ENCODE measurements around the gene WDR26.

WDR26 gene

GRCh38 chr1:224448453-224449017 lies 13.9 kb upstream of the WDR26 start:
- TF ChIP-seq ZBTB7A (IDR thresholded peaks at IDR 0.05; ENCODE audit: low read depth) (no peak), YY1 (IDR thresholded peaks at IDR 0.05; ENCODE audit: low read depth) (no peak), EP300 (IDR thresholded peaks at IDR 0.05; ENCODE audit: borderline replicate concordance) (no peak), TCF12 (IDR thresholded peaks at IDR 0.05; ENCODE audit: low read depth) (no peak), CREB1 (IDR thresholded peaks at IDR 0.05; ENCODE audit: low read depth) (no peak), FOXM1 (IDR thresholded peaks at IDR 0.05; ENCODE audit: borderline replicate concordance, low read depth) (no peak), CEBPB (IDR thresholded peaks at IDR 0.05) (no peak), TAF1 (IDR thresholded peaks at IDR 0.05; ENCODE audit: low read depth) (no peak), EGR1 (IDR thresholded peaks at IDR 0.05) (no peak), NFIC (IDR thresholded peaks at IDR 0.05) (no peak), RAD21 (IDR thresholded peaks at IDR 0.05; ENCODE audit: low read depth) (no peak), TEAD4 (IDR thresholded peaks at IDR 0.05) (no peak)
- TF ChIP-seq, protein P1, sequence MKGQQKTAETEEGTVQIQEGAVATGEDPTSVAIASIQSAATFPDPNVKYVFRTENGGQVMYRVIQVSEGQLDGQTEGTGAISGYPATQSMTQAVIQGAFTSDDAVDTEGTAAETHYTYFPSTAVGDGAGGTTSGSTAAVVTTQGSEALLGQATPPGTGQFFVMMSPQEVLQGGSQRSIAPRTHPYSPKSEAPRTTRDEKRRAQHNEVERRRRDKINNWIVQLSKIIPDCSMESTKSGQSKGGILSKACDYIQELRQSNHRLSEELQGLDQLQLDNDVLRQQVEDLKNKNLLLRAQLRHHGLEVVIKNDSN (IDR thresholded peaks at IDR 0.05), result no peak
- TF ChIP-seq, protein P2, sequence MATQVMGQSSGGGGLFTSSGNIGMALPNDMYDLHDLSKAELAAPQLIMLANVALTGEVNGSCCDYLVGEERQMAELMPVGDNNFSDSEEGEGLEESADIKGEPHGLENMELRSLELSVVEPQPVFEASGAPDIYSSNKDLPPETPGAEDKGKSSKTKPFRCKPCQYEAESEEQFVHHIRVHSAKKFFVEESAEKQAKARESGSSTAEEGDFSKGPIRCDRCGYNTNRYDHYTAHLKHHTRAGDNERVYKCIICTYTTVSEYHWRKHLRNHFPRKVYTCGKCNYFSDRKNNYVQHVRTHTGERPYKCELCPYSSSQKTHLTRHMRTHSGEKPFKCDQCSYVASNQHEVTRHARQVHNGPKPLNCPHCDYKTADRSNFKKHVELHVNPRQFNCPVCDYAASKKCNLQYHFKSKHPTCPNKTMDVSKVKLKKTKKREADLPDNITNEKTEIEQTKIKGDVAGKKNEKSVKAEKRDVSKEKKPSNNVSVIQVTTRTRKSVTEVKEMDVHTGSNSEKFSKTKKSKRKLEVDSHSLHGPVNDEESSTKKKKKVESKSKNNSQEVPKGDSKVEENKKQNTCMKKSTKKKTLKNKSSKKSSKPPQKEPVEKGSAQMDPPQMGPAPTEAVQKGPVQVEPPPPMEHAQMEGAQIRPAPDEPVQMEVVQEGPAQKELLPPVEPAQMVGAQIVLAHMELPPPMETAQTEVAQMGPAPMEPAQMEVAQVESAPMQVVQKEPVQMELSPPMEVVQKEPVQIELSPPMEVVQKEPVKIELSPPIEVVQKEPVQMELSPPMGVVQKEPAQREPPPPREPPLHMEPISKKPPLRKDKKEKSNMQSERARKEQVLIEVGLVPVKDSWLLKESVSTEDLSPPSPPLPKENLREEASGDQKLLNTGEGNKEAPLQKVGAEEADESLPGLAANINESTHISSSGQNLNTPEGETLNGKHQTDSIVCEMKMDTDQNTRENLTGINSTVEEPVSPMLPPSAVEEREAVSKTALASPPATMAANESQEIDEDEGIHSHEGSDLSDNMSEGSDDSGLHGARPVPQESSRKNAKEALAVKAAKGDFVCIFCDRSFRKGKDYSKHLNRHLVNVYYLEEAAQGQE (IDR thresholded peaks at IDR 0.05; ENCODE audit: low read depth), result no peak
- TF ChIP-seq, protein P3, sequence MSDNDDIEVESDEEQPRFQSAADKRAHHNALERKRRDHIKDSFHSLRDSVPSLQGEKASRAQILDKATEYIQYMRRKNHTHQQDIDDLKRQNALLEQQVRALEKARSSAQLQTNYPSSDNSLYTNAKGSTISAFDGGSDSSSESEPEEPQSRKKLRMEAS (IDR thresholded peaks at IDR 0.05), result no peak

DNA sequence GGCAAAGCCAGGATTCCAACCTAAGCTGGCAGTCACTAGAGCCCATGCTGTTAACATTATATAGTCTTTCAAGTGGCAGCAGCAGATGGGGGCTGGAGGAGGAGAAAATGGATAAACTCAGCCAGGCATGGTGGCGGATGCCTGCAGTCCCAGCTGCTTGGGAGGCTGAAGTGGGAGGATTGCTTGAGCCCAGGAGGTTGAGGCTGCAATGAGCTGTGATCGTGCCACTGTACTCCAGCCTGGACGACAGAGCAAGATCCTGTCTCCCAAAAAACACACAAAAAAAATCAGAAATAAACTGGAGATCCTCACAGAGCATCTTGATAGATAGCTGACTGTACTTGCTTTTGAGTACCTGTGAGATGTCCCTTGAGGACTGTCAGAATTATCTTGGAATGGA lies 13.4 kb upstream of the WDR26 start:
- TF ChIP-seq TEAD4 (IDR thresholded peaks at IDR 0.05), result no peak
- TF ChIP-seq ZBTB7A (IDR thresholded peaks at IDR 0.05; ENCODE audit: low read depth), result no peak
- TF ChIP-seq CEBPB (IDR thresholded peaks at IDR 0.05), result no peak
- no peak for TF ChIP-seq TAF1 (IDR thresholded peaks at IDR 0.05; ENCODE audit: low read depth)
- no peak for TF ChIP-seq NFIC (IDR thresholded peaks at IDR 0.05)
- TF ChIP-seq CREB1 (IDR thresholded peaks at IDR 0.05; ENCODE audit: low read depth), result no peak
- TF ChIP-seq, protein P3 (IDR thresholded peaks at IDR 0.05), result no peak
- TF ChIP-seq, protein P1 (IDR thresholded peaks at IDR 0.05), result no peak
- no peak for TF ChIP-seq YY1 (IDR thresholded peaks at IDR 0.05; ENCODE audit: low read depth)
- no peak for TF ChIP-seq RAD21 (IDR thresholded peaks at IDR 0.05; ENCODE audit: low read depth)
- TF ChIP-seq TCF12 (IDR thresholded peaks at IDR 0.05; ENCODE audit: low read depth), result no peak
- TF ChIP-seq EGR1 (IDR thresholded peaks at IDR 0.05), result no peak
- TF ChIP-seq FOXM1 (IDR thresholded peaks at IDR 0.05; ENCODE audit: borderline replicate concordance, low read depth), result no peak
- no peak for TF ChIP-seq EP300 (IDR thresholded peaks at IDR 0.05; ENCODE audit: borderline replicate concordance)
- TF ChIP-seq, protein P2 (IDR thresholded peaks at IDR 0.05; ENCODE audit: low read depth), result no peak

DNA sequence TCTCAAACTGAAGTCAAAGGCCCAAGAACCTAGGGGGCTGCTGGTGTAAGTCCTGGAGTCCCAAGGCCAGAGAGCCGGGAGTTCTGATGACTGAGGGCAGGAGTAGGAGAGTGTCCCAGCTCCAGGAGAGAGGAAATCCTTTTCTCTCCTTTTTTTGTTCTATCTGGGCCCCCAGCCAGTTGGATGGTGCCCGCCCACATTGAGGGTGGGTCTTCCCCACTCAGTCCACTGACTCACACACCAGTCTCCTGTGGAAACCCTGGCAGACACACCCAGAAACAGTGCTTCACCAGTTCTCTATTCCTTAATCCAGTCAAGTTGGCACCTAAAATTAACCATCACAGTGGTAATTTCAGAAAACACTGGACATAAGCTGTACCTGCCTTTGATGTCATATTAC lies 12.7 kb upstream of the WDR26 start:
- no peak for TF ChIP-seq TCF12 (IDR thresholded peaks at IDR 0.05; ENCODE audit: low read depth)

- TF ChIP-seq CREB1 (IDR thresholded peaks at IDR 0.05; ENCODE audit: low read depth) (no peak), EP300 (IDR thresholded peaks at IDR 0.05; ENCODE audit: borderline replicate concordance) (no peak), TCF12 (IDR thresholded peaks at IDR 0.05; ENCODE audit: low read depth) (no peak), FOXM1 (IDR thresholded peaks at IDR 0.05; ENCODE audit: borderline replicate concordance, low read depth) (no peak), EGR1 (IDR thresholded peaks at IDR 0.05) (no peak), YY1 (IDR thresholded peaks at IDR 0.05; ENCODE audit: low read depth) (no peak), CEBPB (IDR thresholded peaks at IDR 0.05) (no peak), NFIC (IDR thresholded peaks at IDR 0.05) (no peak), TAF1 (IDR thresholded peaks at IDR 0.05; ENCODE audit: low read depth) (no peak), TEAD4 (IDR thresholded peaks at IDR 0.05) (no peak), RAD21 (IDR thresholded peaks at IDR 0.05; ENCODE audit: low read depth) (no peak), ZBTB7A (IDR thresholded peaks at IDR 0.05; ENCODE audit: low read depth) (no peak)
- TF ChIP-seq, protein P1 (IDR thresholded peaks at IDR 0.05), result no peak
- TF ChIP-seq, protein P3 (IDR thresholded peaks at IDR 0.05), result no peak
- TF ChIP-seq, protein P2 (IDR thresholded peaks at IDR 0.05; ENCODE audit: low read depth), result no peak
Observed at GRCh38 chr1:224438989-224439388, 4.4 kb upstream of the WDR26 start.
